MM.1S (cell line): ENCODE results near the gene FBXL13.
"Not testable (repeated sequence)": the region's sequence is repeated elsewhere in the genome, so short reads cannot be mapped to it uniquely, and the experiment has no call there.

Experiments
- DNase-seq: peaks from one replicate; pipeline ENCODE4 v3.0.0-alpha.2; 2015
- H2AFZ ChIP-seq: fragments of 300-600 bp; sonication (generic); 2 replicates; pipeline ENCODE4 v1.6.0; 2016; ENCODE audit warnings: antibody characterized with exemption, low read length
- H3F3A ChIP-seq: fragments of 300-600 bp; sonication (generic); 2 replicates; pipeline ENCODE4 v1.6.1; 2016; ENCODE audit warnings: mild to moderate bottlenecking, antibody characterized with exemption, low read length, moderate library complexity, mixed read lengths; ENCODE audit not compliant: insufficient read depth
- H3K27ac ChIP-seq: fragments of 300-600 bp; sonication (generic); 2 replicates; pipeline ENCODE4 v1.5.1; 2016; ENCODE audit warnings: mild to moderate bottlenecking, low read length
- H3K27me3 ChIP-seq: fragments of 300-600 bp; sonication (generic); replicated peaks from 2 replicates; pipeline ENCODE4 v1.6.0; 2016; ENCODE audit warnings: low read length; ENCODE audit not compliant: insufficient read depth
- H3K36me3 ChIP-seq: fragments of 300-600 bp; sonication (generic); replicated peaks from 2 replicates; pipeline ENCODE4 v1.6.1; 2016; ENCODE audit warnings: mild to moderate bottlenecking, low read length, mixed read lengths; ENCODE audit not compliant: insufficient read depth
- H3K4me1 ChIP-seq: fragments of 300-600 bp; sonication (generic); 2 replicates; pipeline ENCODE4 v1.6.1; 2016; ENCODE audit warnings: low read length, mixed read lengths
- H3K4me2 ChIP-seq: fragments of 300-600 bp; sonication (generic); 2 replicates; pipeline ENCODE4 v1.6.0; 2016; ENCODE audit warnings: low read depth, low read length
- H3K4me3 ChIP-seq: fragments of 300-600 bp; sonication (generic); 2 replicates; pipeline ENCODE4 v1.5.1; 2016; ENCODE audit warnings: low read length, mixed read lengths
- H3K79me2 ChIP-seq: fragments of 300-600 bp; sonication (generic); 2 replicates; pipeline ENCODE4 v1.6.1; 2016; ENCODE audit warnings: mixed run types, low read length, mixed read lengths
- H3K9ac ChIP-seq: fragments of 300-600 bp; sonication (generic); 2 replicates; pipeline ENCODE4 v1.6.1; 2016; ENCODE audit warnings: low read length, mixed read lengths
- H3K9me2 ChIP-seq: fragments of 300-600 bp; sonication (generic); replicated peaks from 2 replicates; pipeline ENCODE4 v1.6.1; 2016; ENCODE audit warnings: mild to moderate bottlenecking, low read length, mixed read lengths; ENCODE audit not compliant: insufficient read depth
- H3K9me3 ChIP-seq: fragments of 300-600 bp; sonication (generic); replicated peaks from 2 replicates; pipeline ENCODE4 v1.6.1; 2016; ENCODE audit warnings: mild to moderate bottlenecking, low read length, mixed read lengths; ENCODE audit not compliant: insufficient read depth
- H4K20me1 ChIP-seq: fragments of 300-600 bp; sonication (generic); 2 replicates; pipeline ENCODE4 v1.6.1; 2016; ENCODE audit warnings: mild to moderate bottlenecking, low read length, moderate library complexity, mixed read lengths; ENCODE audit not compliant: insufficient read depth

The FBXL13 gene

DNA sequence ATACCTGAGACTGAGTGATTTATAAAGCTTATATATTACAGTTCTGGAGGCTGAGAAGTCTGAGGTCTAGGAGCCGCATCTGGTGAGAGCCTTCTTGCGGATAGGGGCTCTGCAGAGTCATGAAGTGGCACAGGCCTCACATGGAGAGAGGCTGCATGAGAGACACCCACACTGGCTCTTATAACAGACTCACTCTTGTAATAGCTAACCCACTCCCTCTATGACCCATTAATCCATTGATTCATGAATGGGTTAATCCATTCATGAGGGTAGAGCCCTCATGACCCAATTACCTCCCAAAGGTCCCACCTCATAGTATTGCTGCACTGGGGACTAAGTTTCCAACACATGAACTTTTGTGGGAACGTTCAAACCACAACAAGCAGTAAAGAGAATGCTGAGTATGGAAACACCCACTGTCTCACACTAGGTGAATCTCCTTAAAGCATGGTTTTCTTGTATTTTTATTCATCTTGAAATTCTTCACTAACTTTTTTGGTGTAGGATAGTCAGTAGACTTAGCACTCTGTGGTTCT, 304.9 kb downstream of the FBXL13 start:
- not testable (repeated sequence) for H3K9ac ChIP-seq, H3K9me3 ChIP-seq, H3K36me3 ChIP-seq, H3F3A ChIP-seq, H3K79me2 ChIP-seq, H4K20me1 ChIP-seq, H2AFZ ChIP-seq, H3K27me3 ChIP-seq, H3K4me3 ChIP-seq, H3K27ac ChIP-seq, H3K4me2 ChIP-seq, H3K4me1 ChIP-seq, H3K9me2 ChIP-seq, DNase-seq

DNA sequence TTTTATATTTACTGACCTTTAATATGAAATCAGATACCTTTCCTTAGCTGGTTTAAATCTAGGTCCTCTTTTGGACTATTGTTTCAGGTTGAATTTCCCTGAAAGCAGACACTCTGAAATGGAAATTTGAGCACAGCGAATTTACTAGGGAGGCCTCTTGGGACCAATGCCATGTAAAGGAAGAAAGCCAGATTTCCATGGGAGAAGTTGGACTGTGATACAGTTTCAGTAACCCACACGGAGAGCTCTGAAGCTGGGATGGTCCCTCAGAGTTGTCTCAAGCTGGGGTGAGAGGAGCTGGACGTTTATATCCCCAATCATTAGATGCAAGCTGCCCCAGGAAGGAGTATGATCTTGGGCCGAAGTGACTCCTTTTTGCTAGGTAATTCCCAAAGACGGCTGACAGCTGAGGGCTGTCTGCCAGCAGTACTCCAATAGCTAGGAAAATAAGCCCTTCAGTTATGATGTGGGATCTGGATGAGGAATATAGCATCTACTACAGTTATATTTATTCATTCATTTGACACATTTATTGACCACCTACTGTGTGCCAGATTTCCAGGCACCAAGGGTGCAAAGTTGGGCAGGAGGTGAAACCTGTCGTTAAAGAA, 311.2 kb downstream of the FBXL13 start:
- H3K79me2 ChIP-seq, H3K4me3 ChIP-seq, H3K27me3 ChIP-seq, H3K9me3 ChIP-seq, H3K9me2 ChIP-seq, H3F3A ChIP-seq, H3K4me2 ChIP-seq, H4K20me1 ChIP-seq, H3K27ac ChIP-seq, H3K36me3 ChIP-seq, DNase-seq, H3K4me1 ChIP-seq, H2AFZ ChIP-seq, H3K9ac ChIP-seq: not testable (repeated sequence)
